ENCODE data around the gene PKNOX2.

PKNOX2 gene

DNA sequence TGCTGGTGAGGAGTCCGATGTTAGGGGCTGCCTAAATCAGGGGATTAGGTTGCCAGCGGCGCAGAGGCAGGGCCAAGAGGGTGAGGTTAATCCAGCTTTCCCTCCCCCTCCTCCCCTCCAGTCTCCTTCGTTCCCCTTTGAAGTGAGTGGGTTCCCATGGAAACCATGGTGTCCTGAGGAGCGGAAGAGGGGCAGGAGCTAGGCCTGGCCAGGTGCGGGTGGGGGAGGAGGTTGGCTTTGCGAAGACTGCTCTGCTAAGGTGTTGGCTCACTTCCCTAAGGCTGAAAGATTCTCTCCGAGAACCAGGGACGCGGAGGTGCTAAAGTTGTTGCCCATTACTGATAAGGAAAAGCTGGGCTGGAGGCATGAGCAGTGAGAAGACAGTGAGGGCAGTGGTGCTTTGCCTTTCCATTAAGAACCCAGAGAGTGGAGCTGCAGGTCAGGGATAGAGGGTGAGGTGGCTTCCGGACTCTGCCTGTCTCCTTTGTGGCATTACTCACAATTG, 206.9 kb downstream of the PKNOX2 start:
- no peak for DNase-seq

DNA sequence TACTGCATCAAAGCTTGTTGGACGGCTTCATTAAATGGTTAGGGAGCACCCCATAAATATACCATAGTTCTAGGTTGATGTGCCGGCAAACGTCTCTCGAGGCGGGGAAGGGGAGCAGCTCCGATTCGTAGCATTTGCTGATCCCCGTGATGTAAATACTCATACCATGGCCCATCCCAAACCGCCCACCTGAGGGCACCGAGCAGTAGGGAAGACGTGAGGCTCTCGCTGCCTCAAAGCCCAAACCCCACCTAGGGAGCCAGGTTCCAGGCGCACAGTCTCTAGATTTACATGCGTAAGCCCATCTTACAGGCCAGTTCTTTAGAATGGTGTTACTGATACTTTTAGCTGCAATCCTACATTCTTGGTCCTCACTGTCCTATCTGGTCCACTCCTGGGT, 207.5 kb downstream of the PKNOX2 start:
- no peak for DNase-seq

DNA sequence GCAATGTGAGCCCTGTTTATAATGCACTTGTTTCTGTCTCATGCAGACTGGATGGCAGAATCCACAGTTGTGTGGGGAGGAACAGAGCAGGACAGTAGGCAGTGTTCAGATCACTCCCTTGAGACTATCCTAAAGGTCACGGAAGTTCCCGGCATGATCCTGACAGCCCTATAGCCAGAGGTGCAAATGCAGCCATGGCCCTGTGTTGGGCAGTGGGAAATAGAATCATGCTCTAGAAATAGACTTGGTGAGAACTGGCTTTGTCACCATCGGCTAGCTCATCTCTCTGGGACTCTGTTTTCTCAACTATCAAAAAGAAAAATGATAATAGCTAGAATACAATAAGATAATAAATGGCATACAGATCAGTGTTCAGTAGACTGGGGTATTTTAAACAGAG, 208.4 kb downstream of the PKNOX2 start:
- no peak for DNase-seq

DNA sequence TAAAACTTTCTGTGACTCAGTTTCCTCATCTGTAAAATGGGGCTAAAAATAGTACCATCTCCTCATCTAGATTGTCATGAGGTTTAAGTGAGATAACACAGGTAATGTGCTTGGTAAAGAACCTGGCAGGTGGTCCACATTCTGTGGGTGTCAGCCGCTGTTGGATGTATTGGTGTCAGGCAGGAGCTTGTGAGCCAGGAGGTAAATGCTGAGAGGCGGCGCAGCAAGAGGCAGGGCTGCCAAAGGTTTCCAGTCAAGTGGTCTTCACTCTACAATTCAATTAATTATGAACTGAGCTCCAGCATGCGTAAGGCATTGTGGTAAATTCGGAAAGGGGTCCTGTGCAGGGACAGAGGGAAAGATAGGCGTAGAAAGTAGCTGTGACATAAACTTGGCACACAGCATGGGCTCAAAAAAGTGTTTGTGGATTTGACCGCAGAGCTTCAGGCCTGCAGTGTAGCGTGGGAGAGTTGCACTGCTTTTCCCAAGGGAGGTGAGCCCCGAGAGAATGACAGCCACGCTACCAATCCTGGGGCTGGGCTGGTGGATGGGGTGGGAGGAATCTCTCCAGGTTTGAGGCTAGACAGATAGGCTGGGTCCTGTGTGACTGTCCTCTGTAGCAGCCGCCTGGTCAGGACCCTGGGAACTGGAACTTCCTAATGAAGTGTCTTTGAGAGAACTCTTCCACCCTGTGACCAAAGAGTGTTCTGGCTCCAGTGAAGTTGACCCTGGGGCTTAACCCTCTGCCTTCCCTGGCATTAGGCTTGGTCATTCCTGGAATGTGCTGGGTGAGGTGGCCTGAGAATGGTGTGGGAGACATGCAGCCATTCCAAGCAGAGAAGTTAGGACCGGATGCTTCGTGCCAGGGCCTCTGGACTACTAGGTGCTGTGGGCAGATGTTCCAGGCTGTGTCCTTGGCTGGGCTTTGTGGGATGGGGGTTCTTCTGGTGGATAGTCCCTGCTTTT, 209.2 kb downstream of the PKNOX2 start:
- DNase-seq: no peak

DNA sequence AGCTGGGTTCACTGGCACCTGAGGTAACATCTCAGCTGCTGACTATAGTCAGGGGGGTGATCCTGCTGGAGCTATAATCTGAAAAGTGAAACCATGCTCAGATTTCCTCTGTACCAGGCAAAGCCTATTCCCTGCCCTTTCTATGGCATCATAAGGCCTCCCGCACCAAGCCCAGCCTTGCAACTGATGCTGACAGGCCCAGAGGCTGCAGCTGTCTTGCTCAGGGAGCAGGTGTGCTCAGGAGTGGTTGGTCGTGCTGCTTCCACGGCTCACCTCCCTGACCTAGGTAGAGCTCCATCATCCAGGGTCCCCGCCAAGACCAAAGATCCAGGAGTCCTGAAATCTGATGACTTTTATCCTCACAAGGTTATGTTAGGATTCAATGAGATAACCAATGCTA, 209.8 kb downstream of the PKNOX2 start:
- DNase-seq: no peak

DNA sequence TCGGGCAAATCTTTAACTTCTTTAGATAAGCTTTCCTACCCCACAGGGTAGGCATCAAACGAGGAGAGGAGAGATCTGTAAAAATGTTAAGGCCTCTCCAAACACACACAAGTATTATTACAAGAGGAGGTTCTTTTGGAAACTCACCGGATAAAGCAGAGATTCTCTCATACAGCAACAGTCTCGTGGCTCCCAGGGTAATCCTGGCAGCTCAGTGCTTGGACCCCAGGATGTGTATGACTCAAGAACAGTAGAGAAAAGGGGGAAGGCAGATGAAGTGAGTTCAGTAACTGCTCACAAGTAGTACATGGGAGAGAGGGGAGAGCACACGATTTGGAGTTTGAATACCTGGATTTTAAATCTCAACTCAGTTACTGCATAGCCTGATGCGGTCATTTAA, 210.6 kb downstream of the PKNOX2 start:
- no peak for DNase-seq

DNA sequence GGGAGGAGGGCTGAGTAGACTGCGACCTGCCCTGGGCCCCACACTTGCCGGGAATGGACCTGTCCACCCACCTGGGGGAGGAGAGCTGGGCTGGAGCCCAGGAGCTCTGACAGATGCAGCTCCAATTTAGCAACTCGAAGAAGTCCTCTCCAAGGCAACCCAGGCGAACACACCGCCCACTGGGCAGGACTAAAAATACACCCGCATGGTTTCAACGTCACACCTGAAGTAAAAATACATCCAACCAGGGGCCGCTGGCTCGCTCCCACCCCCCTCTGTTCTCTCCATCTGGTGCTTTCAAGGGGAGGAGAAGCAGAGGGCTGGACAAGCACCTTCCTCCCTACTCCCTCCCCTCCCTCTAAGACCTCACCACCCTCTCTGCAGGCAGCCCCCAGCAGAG, 211.6 kb downstream of the PKNOX2 start:
- DNase-seq: no peak

DNA sequence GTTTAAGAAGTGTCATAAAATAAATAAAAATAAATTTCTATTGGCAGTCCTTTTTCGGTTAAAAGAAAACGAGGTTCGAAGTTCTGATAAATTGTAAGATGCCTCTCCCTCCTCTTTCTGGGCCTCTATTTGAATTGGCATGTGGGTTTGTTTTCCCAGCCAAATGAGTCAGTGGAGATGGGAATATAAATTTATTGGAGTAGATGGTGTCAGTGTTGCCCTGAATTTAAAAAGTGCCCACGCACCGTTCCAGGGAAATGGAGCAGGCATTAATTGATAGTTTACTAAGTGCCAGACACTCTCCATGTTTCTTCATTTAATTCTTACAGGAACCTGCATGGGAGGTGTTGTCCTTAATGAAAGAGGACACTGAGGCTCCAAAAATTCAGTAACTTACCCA, 212.3 kb downstream of the PKNOX2 start:
- no peak for DNase-seq

DNA sequence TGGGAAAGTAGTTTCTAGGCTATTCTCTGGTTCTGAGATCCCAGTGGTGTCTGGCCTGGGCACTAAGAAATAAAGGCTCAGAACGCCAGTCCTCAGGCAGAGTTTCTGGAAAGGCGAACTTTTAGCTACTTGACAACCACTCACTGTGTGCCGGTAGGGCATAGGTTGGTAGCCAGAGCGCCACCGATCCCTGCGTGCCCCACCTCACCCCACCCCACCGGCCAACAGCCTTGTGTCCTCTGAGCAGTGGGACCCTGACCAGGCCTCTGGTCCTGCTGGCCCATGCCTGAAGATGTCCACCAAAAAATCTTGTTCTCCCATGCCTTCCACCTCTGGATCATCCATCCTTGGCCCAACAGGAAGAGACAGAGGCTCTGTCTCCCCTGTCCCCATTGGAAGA, 213.5 kb downstream of the PKNOX2 start:
- no peak for DNase-seq

DNA sequence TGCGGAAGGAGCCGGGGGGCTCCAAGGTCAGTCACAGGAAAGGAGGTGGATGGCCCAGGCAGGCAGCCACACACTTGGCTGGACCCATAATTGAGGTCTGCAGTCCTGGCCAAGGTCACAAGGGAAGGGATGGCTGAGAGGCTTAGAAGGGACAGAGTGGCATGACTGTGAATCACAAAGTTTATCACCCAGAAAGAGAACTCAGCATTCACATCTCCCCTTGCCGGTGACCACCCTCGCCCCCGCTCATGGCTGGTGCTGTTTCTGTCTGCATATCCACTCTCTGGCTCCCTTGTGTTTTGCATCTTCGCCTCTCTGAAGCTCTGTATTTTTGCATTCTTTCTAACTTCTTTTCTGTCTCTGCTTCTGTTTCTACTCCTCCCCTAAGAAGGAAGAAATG, 214.0 kb downstream of the PKNOX2 start:
- DNase-seq: no peak

DNA sequence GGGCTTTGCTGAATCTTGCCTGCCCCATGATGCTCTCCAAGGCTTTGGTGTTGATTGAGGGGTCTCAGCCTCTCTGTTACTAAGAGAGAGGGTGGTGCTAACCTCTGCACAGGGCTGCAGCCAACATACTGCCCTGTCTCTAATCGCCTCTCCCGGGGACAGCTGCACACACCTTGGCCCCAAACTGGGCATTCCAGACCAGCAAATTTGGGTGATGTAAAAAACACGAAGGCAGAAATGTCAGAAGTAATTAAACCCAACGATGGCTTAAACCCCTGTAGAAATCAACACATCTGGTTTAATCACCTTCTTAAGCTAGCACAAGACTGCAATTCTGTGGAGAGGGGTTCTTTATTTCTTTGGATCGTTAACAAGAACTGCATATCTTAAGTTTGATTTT, 215.0 kb downstream of the PKNOX2 start:
- no peak for DNase-seq

DNA sequence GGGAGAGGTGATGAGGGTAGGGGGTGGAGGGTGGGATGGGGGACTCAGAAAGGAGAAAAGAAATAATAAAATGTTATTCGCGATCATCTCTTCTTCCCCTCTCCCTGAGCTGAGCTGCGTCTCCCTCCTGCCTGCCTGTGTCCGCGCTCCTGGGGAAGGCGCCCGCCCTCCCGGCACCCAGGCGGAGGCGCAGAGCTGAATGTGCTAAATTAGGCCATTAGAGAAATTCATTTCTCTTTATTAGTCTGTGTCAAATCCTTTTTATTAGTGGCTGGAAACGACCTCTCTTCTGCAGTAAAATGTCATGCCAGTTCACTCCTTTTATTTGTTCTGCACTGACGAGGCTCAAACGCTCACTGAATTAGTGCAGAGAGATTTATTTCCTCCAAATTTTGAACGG, 215.4 kb downstream of the PKNOX2 start:
- no peak for DNase-seq

DNA sequence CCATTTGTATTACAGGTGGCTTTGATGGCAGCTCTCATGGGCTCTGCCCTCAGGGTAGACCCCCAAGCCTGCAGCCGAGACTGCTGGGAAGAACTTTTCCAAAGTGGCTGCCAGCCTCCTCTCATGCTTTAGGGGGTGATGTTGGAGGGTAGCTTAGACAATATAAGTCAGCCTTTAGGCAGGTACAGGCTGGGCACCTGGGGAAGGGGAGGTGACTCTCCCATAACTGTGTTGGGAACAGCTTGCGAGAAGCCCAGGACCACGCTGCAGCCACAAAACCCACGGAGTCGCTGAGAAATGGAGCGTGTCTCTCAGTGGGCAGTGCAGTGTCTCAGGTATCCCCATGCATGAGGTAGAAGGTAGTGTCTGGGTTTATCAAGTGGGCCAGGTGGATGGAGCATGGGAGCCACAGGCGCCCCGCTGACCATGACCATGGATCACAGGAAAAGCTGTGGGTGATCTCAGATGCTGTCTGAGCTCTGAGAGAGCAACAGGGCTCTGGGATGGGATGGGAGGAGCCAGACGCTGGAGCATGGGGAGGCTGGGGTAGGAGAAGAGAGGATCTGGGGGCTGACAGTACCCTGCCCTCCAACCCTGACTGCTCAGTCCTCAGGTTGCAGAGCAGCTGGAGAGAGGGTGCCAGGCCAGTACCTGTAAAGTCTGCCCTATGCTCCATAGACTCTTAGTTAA, 216.3 kb downstream of the PKNOX2 start:
- DNase-seq: no peak

DNA sequence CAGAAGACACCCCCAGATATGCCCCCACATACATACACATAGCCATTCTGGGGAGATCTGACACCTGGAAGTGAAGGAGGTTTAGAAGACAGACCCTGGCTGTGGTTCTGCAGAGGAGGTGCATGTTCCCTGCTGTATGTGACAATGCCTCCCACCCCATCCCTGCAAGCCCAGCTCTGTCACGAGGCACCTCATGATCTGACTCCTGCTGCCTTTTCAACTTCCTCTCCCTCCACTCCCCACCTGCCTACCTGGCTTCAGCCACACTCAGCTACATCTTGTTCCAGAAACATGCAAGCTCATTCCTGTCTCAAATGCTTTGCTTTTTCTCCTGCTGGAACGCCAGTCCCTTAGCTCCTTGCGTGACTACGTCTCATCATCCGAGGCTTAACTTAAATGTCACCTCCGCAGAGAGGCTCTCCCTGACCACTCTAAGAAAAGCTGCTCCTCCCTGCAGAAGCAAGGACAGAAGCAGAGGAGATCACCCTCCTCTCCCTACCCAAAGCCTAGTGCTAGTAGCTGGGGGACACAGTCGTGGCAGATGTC, 217.0 kb downstream of the PKNOX2 start:
- DNase-seq: no peak

DNA sequence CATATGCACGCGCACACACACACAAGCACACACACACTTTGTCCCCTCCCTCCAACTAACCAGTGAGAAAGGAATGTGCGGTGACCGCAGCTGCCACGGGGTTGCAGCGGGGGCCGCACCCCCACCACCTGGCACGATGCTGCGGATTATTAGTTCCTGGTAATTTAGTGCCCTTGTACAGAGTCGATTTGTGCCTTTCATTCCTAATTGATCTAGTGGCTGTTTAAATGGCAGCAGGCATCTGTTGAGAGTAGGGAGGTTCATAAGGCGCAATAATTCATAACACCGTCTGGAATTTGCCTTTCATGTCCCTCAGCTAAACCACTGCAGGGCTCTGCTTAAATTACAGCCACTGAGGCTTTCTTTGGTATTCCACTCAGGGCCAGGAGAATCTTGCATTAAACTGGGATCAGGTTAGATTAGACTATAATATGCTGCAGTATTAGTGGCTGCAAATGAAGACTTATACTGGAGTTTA, 217.8 kb downstream of the PKNOX2 start:
- DNase-seq: no peak

DNA sequence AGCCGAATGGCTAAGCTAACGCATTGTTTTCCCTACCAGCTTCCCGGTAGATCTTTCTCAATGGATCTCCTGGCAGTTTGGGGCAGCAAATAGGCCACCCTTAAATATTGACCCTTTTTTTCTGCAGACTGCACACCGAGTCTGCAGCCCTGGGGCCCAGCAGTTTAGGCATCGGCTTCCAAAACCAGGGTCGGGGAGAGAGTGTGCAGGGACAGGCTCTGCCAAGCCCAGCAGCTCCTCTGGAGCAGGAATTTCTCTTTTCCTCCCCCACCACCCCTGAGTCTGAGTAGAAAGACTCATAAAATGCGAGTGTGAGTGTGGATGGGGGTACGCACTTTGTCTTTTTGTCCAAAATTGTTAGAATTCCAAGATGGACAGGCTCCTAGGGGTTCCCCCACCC, 218.3 kb downstream of the PKNOX2 start:
- DNase-seq: no peak

DNA sequence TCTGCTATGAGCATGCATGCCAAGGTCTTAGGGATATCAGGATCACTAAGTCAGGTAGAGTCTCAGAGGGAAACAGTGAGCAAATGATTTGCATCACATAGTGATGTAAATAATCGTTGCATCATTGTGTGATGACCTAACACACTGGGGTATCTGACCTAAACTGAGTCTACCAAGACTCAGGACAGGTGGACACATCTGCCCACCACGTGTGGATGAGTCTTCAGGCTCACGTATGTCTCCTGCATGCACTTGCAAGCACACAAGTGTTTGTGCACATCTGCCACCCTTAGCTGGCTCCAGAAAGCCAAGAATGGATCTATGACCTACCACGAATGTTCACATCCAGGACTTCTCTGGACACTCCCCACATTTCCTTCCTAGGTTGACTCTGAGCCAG, 220.3 kb downstream of the PKNOX2 start:
- DNase-seq: no peak

DNA sequence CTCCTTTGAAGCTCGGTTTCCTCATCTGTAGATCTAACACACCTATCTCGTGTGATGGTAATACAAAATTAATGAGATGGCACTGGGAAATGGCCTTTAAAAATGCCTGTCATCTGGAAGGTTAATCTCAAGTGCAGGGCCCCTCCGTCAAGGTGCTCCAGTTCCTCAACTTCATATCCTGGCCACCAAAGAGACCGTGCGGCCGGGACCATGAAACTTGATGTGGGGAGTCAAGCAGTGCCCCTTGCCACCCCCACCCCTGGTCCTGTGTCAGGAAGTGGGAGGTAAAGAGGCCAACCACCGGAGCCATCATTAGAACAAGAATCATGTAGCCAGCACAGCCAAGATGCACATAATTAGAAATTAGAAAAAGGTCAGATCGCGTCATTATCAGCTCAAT, 223.3 kb downstream of the PKNOX2 start:
- no peak for DNase-seq

DNA sequence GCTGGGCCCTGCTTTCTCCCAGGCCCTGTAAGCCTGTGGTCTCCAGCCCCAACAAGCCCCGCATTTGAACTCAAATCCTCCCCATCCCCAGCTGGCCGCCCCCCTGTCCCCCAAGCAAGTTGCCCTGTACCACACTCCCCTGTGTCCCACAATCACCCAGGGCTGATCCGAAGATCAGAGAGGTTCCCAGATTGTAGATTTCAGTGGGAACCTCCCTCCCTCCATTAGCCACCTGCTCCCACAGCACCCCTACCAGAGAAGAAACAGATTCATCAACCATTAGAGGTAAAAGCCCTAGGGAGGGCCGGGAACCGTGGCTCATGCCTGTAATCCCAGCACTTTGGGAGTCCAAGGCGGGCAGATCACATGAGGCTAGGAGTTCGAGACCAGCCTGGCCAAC, 224.1 kb downstream of the PKNOX2 start:
- DNase-seq: no peak

DNA sequence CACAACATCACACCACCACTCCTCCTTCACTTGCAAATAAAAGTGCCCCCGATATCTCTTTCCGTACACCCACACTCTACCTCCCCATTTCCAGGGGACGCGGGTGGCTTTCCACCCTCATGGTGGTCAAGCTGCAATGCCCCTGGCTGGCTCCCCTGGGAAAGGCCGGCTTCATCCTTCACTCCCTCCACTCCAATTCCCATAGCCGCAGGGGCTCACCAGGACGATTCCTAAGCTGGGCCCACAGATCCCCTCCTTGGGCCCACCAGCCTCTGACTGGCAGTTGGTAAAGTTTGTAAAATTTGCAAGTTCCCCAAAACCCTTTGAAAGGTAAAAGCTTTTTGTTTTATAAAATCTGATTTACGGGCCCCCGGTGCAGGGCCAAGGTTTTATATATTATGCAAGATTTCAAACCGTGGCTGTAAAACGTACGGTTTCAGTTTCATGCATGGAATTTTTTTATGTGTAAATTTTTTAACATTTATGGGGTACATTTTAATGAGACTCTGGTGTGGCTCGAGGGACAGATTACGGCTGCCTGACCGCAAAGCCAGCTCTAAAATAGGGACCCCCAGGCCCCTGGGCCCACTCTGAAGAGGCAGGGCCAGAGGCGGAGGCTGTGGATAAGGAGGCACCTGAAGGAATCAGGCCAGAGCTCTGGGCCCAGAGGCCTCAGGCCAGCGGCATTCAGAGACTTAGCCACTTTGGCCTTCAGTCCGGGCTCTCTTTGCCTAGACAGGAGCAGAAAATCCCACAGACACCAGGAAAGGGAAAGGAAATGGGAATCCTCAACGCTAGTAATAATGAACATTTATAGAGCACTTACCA, 225.0 kb downstream of the PKNOX2 start:
- no peak for DNase-seq

DNA sequence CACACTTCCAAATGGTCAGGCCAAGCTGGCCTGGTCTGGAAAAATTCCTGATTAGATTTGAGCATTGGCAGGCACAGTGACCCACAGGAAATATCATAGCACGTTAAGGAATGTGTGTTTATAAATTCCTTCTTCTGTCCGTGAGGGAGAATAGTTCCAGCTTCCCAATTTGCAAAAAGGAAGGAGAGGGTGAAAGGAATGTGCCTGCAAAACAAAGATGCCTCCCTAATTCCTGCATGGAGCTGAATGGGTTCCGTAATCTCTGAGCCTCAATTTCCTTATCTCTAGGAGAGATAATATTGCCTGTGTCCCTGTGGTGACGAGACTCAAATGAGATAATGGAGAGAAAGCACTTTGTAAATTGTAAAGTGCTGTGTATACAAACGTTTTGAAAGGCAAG, 226.4 kb downstream of the PKNOX2 start:
- no peak for DNase-seq

DNA sequence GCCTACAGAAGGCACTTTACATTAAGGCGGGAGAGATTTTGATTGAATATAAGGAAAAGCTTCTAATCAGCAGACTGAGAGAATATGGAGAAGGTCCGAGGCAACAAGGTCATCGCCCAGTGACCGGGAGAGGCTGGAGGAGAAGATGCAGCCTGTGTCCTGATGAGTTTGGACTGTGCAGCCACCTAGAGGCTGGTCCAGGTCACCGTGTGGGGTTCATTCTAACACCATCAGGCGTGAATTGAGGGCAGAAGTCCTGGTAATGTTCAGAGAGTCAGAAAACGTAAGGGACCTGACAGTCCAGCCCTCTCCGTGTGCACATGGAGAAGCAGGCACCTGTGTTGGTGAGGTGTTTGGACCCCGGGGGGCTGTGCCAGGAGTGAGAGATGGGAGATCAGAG, 228.8 kb downstream of the PKNOX2 start:
- no peak for DNase-seq

DNA sequence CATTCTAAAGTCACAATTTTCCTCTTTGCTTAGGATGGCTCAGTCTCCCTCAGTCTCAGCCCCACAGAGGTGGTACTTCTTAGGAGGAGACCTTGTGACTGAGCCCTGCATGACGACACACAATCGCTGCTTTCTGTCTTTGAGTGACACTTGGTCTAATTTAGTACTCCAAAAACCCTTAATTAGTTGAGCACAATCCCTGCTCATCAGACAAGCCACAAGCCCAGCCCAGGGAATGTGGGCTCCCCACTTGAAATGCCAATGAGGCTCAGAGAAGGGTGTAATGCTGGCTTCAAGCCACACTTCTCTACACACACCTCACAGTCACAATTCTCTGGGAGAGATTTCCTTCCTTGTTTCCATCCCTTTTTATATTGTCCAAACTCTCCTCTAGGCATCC, 229.7 kb downstream of the PKNOX2 start:
- no peak for DNase-seq
